ENCODE results near the gene SYDE2. TPM values are rescaled to one million over a fixed set of nuclear protein-coding genes. Genes with fewer than 3 reads are reported as not detected.

The SYDE2 gene
- total and polyA plus RNA-seq, 2 donors (not counting 1 experiment from before 2014, with no cell fraction given) = 0.25 to 0.89 TPM

GRCh38 chr1:85178396-85178795 is 22.4 kb downstream of the SYDE2 start:
- 54% methylated on average over 2 of the region's 2 CpGs for WGBS (ENCODE audit: insufficient coverage)
- Histone ChIP-seq H3K4me1 (ENCODE audit: control insufficient read depth in 2 of 2, insufficient read depth in 2 of 2, low read length in 2 of 2) (no peaks in the 10 kb centered on the region), H3K9ac (ENCODE audit: low read length) (no peak overlapping the region), H3K36me3 (replicated peaks in 1 of 2; ENCODE audit: control extremely low read depth in 1 of 2, control insufficient read depth in 1 of 2, extremely low read depth in 1 of 2, insufficient read depth in 2 of 2, low read length in 1 of 2) (no peaks in the 10 kb centered on the region), H2AFZ (ENCODE audit: insufficient read depth, low read depth, low read length, poor library complexity, severe bottlenecking) (no peak overlapping the region), H3K4me3 (ENCODE audit: control extremely low read depth in 1 of 5, extremely low read depth in 1 of 5, insufficient read depth in 1 of 5, low read depth in 2 of 5, low read length in 4 of 5) (no peak overlapping the region), H4K20me1 (ENCODE audit: control insufficient read depth, insufficient read depth, low read length, poor library complexity, severe bottlenecking) (no peaks in the 10 kb centered on the region), H3K27ac (ENCODE audit: low read length in 2 of 2) (no peak overlapping the region), H3K27me3 (replicated peaks in 1 of 4; ENCODE audit: control extremely low read depth in 1 of 4, control insufficient read depth in 3 of 4, insufficient read depth in 4 of 4, low read length in 3 of 4) (no peaks in the 10 kb centered on the region), H3K4me2 (replicated peaks; ENCODE audit: low read depth, low read length, poor library complexity, severe bottlenecking) (no peak overlapping the region), H3K79me2 (ENCODE audit: control insufficient read depth, insufficient read depth, low read length) (no peaks in the 10 kb centered on the region), H3K9me3 (ENCODE audit: control extremely low read depth in 1 of 3, control insufficient read depth in 2 of 3, insufficient read depth in 1 of 3, low read length in 2 of 3) (peaks cover 0 to 1% (median 0%) of the 10 kb centered on the region in 3 donors)
- ChIA-PET POLR2A (no interaction called here), CTCF (interaction anchor here (0.9 kb wide), 1 partner anchor 14 kb away, joined by 3 read pairs; no protein-coding TSS in a partner anchor)
- no peak overlapping the region for H3K4me3 Mint-ChIP-seq
- H3K27ac Mint-ChIP-seq = no peak overlapping the region
- intact Hi-C loops (cut with micrococcal nuclease) = no loop called here
- DNase-seq (no peak), ATAC-seq (ENCODE audit: low read depth) (no peak)
- H3K4me1 Mint-ChIP-seq = peaks cover 2% of the 10 kb centered on the region
- no peaks in the 10 kb centered on the region for H3K9me3 Mint-ChIP-seq (ENCODE audit: insufficient read depth)
- TF ChIP-seq CTCF (IDR thresholded peaks at IDR 0.05) (no peak), EZH2 (IDR thresholded peaks at IDR 0.05; ENCODE audit: borderline replicate concordance, insufficient read depth, low read depth, low read length, poor library complexity, severe bottlenecking) (no peak)
- H3K27me3 Mint-ChIP-seq = peaks cover 3% of the 10 kb centered on the region

GRCh38 chr1:85174503-85174902 is 26.3 kb downstream of the SYDE2 start:
- CTCF ChIA-PET = no interaction called here
- DNase-seq = no peak
- no peak overlapping the region for H2AFZ ChIP-seq (ENCODE audit: insufficient read depth, low read depth, low read length, poor library complexity, severe bottlenecking)
- Mint-ChIP-seq H3K27me3 (peaks cover 6% of the 10 kb centered on the region), H3K9me3 (ENCODE audit: insufficient read depth) (no peaks in the 10 kb centered on the region), H3K4me1 (peaks cover under 1% of the 10 kb centered on the region), H3K27ac (no peak overlapping the region), H3K4me3 (no peak overlapping the region)
- H3K79me2 ChIP-seq (ENCODE audit: control insufficient read depth, insufficient read depth, low read length) = no peaks in the 10 kb centered on the region
- no CpG with 5 or more reads among the region's 1 CpG for WGBS (ENCODE audit: insufficient coverage)
- intact Hi-C loops (cut with micrococcal nuclease) = no loop called here
- POLR2A ChIA-PET = interaction anchor here (0.6 kb wide), 1 partner anchor 1883 kb away, joined by 7 read pairs; no protein-coding TSS in a partner anchor
- no peak overlapping the region for H3K4me3 ChIP-seq (ENCODE audit: control extremely low read depth in 1 of 5, extremely low read depth in 1 of 5, insufficient read depth in 1 of 5, low read depth in 2 of 5, low read length in 4 of 5)
- no peaks in the 10 kb centered on the region for H3K36me3 ChIP-seq (replicated peaks in 1 of 2; ENCODE audit: control extremely low read depth in 1 of 2, control insufficient read depth in 1 of 2, extremely low read depth in 1 of 2, insufficient read depth in 2 of 2, low read length in 1 of 2)
- ATAC-seq (ENCODE audit: low read depth) = no peak
- H4K20me1 ChIP-seq (ENCODE audit: control insufficient read depth, insufficient read depth, low read length, poor library complexity, severe bottlenecking) = no peaks in the 10 kb centered on the region
- H3K4me2 ChIP-seq (replicated peaks; ENCODE audit: low read depth, low read length, poor library complexity, severe bottlenecking) = no peak overlapping the region
- peaks cover 0 to 1% (median 0%) of the 10 kb centered on the region in 3 donors for H3K9me3 ChIP-seq (ENCODE audit: control extremely low read depth in 1 of 3, control insufficient read depth in 2 of 3, insufficient read depth in 1 of 3, low read length in 2 of 3)
- no peaks in the 10 kb centered on the region for H3K27me3 ChIP-seq (replicated peaks in 1 of 4; ENCODE audit: control extremely low read depth in 1 of 4, control insufficient read depth in 3 of 4, insufficient read depth in 4 of 4, low read length in 3 of 4)
- H3K4me1 ChIP-seq (ENCODE audit: control insufficient read depth in 2 of 2, insufficient read depth in 2 of 2, low read length in 2 of 2) = no peaks in the 10 kb centered on the region
- H3K27ac ChIP-seq (ENCODE audit: low read length in 2 of 2) = no peak overlapping the region
- TF ChIP-seq CTCF (IDR thresholded peaks at IDR 0.05) (no peak), EZH2 (IDR thresholded peaks at IDR 0.05; ENCODE audit: borderline replicate concordance, insufficient read depth, low read depth, low read length, poor library complexity, severe bottlenecking) (no peak)
- H3K9ac ChIP-seq (ENCODE audit: low read length) = no peak overlapping the region

Data from B cell (primary cell).